ENCODE measurements around the gene RHOT2. TPM values are rescaled to one million over a fixed set of nuclear protein-coding genes. Genes with fewer than 3 reads are reported as not detected.
A peak's percentile ranks its signal among the peaks of the same experiment; 100 is the strongest.

Gene RHOT2
- total RNA-seq, 1 donor = 45.2 TPM

DNA sequence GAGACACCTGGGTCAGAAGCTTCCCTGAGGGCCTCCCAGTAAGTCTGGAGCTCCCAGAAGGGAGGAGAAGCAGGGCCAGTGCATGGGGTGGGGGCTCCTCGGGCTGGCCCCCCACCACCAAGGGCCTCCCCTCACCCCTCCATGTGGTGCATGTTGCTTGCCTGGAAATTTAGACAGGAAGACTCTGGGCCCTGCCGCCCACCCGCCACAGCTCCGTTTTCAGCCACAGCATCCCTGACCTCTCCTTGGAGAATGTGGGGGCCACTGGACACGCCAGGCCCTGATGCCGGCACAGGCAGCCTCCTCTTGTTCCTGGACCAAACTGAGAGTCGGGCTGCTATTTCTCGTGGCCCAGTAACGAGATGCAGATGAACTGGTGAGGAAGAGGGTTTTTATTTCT lies 29.1 kb upstream of the RHOT2 start:
- Histone ChIP-seq H3K4me1 (ENCODE audit: insufficient read depth, low read length) (peaks cover 48% of the 10 kb centered on the region), H3K27me3 (ENCODE audit: insufficient read depth, low read length) (no peaks in the 10 kb centered on the region), H3K9me3 (ENCODE audit: low read depth, low read length) (no peaks in the 10 kb centered on the region), H3K4me3 (ENCODE audit: low read length) (no peak overlapping the region)

DNA sequence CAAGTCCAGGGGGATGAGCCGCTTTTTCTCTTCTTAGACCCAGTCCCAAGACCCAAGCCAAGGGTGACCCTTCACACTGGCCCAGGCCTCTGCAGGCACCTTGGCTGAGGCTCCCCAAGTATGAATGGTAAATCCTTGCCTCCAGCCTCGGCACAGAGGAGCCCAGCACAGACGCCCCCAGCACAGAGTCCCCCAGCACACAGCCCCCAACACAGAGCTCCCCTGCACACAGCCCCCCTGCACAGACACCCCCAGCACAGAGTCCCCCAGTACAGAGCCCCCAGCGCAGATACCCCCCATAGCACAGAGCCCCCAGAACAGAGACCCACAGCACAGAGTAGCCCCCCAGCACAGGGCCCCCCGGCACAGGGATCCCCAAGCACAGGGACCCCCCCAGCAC lies 27.3 kb upstream of the RHOT2 start:
- no peak overlapping the region for H3K4me3 ChIP-seq (ENCODE audit: low read length)
- H3K27me3 ChIP-seq (ENCODE audit: insufficient read depth, low read length) = no peaks in the 10 kb centered on the region
- H3K4me1 ChIP-seq (ENCODE audit: insufficient read depth, low read length) = peaks cover 39% of the 10 kb centered on the region
- H3K9me3 ChIP-seq (ENCODE audit: low read depth, low read length) = no peaks in the 10 kb centered on the region

DNA sequence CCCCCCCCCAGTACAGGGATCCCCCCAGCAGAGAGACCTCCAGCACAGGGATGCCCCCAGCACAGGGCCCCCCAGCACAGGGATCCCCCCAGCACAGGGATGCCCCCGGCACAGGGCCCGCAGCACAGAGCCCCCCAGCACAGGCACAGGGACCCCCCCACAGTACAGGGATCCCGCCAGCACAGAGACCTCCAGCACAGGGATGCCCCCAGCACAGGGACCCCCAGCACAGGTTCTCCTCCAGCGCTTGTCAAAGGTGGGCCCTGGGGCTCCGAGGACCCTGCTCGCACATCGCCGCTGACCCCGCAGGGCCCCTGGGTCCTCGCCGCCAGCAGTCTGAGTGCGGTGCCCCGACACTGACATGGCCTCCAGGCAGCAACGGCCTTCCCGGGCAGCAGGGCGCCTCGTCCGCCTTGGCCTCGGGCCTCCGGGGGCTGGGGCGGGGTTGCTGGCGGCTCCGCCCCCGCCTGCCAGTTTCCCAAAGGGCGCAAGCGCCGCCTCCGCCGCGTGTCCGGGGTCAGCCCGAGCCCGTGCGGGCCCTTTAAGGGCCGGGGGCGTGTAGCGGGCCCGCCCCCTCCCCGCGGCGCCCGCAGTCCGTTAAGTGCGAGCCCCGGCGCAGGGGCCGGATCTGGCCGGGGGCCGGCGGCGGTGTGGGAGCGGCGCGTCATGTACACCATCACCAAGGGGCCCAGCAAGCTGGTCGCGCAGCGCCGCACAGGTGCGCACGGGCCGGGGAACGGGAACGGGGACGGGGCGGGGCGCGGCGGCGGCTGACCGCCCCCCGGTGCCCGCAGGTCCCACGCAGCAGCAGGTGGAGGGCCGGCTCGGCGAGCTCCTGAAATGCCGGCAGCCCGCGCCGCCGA lies 26.4 kb upstream of the RHOT2 start, which contains the start of gene MCRIP2:
Gene MCRIP2 (plus strand): TSS at position 503 of the 863 bp plus-strand sequence. CDS start 164 bp downstream, at position 667.
- Histone ChIP-seq H3K9me3 (ENCODE audit: low read depth, low read length) (no peaks in the 10 kb centered on the region), H3K4me3 (ENCODE audit: low read length) (peak within 1 kb of the TSS; percentile 52), H3K4me1 (ENCODE audit: insufficient read depth, low read length) (peaks cover 35% of the 10 kb centered on the region), H3K27me3 (ENCODE audit: insufficient read depth, low read length) (no peaks in the 10 kb centered on the region)

DNA sequence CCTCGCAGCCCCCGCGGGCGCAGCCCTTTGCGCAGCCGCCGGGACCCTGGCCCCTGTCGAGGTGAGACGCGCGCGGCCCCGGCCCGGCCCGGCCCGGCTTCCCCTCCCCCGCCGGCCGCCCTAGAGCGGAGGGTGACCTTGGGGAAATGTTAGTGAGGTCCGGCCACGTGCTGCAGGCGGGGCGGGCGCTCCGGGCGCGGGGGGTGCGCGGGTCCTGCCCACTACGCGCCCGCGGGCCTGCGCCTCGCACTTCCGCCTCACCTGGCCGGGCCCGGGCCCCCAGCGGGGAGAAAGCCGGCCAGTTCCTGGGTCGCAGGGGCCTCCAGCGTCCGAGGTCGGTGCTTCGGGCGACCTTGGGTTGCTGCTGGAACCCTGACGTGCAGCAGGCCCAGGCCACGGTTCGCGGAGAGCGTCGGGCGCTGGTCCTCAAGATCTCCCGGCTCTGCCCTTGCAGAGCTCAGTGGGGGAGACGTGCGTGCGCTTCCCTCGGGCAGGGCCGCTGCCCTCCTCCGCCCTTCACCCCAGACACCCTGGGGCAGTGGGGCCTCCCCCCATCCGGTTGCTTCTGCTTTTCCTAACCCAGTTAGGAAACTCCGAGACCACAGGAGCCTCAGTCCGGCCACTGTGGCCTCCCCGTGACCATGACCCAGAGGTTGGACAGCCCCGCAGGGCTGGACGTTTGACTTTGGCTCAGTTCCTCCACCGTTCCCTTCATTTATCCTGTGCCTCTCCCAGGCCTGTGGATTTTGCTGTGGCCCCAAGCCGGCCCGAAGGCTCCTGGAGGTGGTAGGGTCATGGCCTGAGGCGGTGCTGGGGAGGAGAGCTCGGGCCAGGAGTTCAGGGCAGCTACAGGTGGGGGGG lies 25.5 kb upstream of the RHOT2 start:
- H3K4me3 ChIP-seq (ENCODE audit: low read length) = peak overlapping the region; percentile 52
- peaks cover 32% of the 10 kb centered on the region for H3K4me1 ChIP-seq (ENCODE audit: insufficient read depth, low read length)
- H3K9me3 ChIP-seq (ENCODE audit: low read depth, low read length) = no peaks in the 10 kb centered on the region
- H3K27me3 ChIP-seq (ENCODE audit: insufficient read depth, low read length) = no peaks in the 10 kb centered on the region

DNA sequence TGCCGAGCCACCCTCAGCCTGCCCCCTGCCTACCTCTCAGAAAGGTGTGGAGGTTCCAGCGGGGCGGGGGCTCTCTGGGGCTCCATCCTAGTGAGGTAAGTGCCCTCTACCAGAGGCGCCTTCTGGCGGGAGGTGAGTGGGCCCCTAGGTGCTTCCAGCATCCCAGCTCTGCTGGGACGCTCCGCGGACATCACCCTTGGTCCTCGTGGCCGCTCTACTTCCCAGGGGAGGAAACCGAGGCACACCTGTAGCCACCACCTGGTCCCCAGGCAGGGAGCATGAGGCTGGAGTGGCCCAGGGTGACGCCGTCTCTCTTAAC lies 24.9 kb upstream of the RHOT2 start:
- Histone ChIP-seq H3K9me3 (ENCODE audit: low read depth, low read length) (no peaks in the 10 kb centered on the region), H3K4me1 (ENCODE audit: insufficient read depth, low read length) (peaks cover 29% of the 10 kb centered on the region), H3K4me3 (ENCODE audit: low read length) (no peak overlapping the region), H3K27me3 (ENCODE audit: insufficient read depth, low read length) (no peaks in the 10 kb centered on the region)

DNA sequence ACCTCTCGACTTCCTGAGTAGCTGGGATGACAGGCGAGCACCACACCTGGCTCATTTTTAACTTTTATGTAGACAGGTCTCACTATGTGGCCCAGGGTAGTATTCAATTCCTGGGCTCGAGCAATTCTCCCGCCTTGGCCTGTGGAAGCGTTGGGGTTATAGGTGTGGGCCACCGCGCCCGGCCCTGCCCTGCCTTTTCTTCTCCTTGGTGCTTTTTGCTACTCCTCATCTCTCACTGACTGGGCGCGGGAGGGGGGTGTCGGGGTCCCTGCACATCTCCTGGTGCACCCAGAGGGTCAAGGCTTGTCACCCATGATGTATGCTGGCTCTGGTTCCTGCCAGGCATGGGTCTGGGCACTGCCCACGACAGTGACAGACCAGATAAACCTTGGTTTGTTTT lies 23.4 kb upstream of the RHOT2 start:
- H3K4me1 ChIP-seq (ENCODE audit: insufficient read depth, low read length) = peaks cover 40% of the 10 kb centered on the region
- no peak overlapping the region for H3K4me3 ChIP-seq (ENCODE audit: low read length)
- H3K9me3 ChIP-seq (ENCODE audit: low read depth, low read length) = no peaks in the 10 kb centered on the region
- H3K27me3 ChIP-seq (ENCODE audit: insufficient read depth, low read length) = no peaks in the 10 kb centered on the region

DNA sequence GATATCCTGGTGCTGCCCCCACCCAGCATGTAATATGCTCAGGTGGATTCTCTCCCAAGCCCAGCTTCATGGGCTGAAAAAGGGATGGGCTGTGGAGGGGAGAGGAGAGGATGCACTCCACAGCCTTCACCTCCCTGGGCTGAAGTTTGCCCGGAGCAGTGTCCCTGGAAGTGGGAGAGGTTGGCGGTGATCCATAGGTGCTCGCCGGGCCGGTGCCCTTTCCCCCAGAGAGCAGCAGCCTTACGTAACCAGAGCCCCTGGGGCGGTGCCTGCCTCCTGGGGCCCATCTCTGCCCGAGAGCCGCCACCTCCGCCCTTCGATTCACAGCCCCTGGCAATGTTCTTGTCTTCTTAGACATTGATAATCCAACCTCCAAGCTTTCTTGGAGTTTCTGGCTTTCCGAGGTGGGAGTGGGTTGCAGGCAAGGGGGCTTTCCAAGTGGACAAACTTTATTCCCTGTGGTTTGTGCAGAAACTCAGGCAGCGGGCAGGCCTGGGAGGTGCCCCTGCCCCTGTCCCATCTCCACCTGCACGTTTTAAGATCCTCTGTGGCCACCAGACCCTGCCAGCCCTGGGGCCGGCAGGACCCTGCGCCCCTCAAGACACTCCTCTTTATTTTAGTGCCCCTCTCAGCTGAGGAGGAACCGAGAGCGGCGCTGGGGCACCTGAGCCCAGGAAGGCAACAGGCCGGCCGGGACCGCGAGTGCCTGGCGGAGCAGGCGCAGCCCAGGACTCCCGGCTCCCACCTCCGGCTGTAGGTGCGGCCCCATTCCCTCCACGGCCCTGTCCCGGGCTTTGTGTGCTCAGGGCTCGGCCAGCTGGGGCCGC lies 21.9 kb upstream of the RHOT2 start:
- peaks cover 42% of the 10 kb centered on the region for H3K4me1 ChIP-seq (ENCODE audit: insufficient read depth, low read length)
- H3K9me3 ChIP-seq (ENCODE audit: low read depth, low read length) = no peaks in the 10 kb centered on the region
- no peaks in the 10 kb centered on the region for H3K27me3 ChIP-seq (ENCODE audit: insufficient read depth, low read length)
- H3K4me3 ChIP-seq (ENCODE audit: low read length) = no peak overlapping the region

DNA sequence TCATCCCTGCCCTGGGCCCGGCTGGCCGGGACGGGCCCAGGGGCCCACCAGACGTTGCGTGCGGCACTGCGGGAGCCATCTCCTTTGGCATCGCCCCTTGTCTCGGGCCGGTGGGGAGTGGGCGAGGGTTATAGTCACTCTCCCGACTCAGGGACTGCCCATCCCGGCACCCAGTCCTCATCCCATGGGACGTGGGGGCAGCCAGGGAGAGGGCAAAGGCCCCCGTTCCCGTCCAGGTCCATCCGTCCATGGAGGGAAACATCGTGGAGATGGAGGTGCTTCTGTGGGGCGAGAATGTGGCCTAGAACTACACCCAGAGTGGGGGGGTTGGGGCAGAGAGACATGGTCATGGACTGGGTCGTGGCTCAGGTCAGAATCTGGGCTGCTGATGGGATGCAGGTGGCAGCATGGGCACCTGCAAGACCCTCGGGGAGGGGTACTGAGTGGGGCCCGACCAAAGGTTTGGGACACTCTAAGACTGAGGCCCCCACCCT lies 21.2 kb upstream of the RHOT2 start:
- no peak overlapping the region for H3K4me3 ChIP-seq (ENCODE audit: low read length)
- no peaks in the 10 kb centered on the region for H3K27me3 ChIP-seq (ENCODE audit: insufficient read depth, low read length)
- H3K4me1 ChIP-seq (ENCODE audit: insufficient read depth, low read length) = peaks cover 36% of the 10 kb centered on the region
- H3K9me3 ChIP-seq (ENCODE audit: low read depth, low read length) = no peaks in the 10 kb centered on the region

DNA sequence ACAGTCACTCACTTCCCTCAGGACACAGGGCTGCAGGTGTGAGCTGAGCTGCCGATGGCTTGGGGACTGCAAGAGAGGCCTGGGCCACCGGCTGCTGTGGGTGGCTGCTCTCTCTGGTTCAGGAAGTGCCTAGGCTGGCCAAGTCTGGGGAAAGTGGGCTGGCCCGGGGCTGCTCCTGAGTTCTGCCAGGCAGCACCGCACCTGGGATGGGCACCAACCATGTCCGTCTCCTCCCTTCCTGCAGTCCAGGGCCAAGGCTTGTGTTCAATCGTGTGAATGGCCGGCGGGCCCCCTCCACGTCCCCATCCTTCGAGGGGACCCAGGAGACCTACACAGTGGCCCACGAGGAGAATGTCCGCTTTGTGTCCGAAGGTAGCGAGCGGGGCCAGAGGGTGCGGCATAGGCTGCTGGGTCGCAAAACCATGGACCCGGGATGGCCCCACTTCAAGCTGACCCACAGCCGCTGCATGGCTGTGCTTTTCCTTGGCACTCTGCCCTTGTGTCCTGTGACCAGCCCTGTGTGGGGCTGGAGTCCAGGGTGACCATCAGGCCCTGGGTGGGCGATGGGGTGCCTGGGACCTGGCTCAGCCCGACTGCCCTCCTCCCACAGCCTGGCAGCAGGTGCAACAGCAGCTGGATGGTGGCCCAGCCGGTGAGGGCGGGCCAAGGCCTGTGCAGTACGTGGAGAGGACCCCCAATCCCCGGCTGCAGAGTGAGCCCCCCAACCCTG lies 20.6 kb upstream of the RHOT2 start:
- H3K4me3 ChIP-seq (ENCODE audit: low read length) = no peak overlapping the region
- no peaks in the 10 kb centered on the region for H3K27me3 ChIP-seq (ENCODE audit: insufficient read depth, low read length)
- H3K4me1 ChIP-seq (ENCODE audit: insufficient read depth, low read length) = peaks cover 35% of the 10 kb centered on the region
- H3K9me3 ChIP-seq (ENCODE audit: low read depth, low read length) = no peaks in the 10 kb centered on the region

DNA sequence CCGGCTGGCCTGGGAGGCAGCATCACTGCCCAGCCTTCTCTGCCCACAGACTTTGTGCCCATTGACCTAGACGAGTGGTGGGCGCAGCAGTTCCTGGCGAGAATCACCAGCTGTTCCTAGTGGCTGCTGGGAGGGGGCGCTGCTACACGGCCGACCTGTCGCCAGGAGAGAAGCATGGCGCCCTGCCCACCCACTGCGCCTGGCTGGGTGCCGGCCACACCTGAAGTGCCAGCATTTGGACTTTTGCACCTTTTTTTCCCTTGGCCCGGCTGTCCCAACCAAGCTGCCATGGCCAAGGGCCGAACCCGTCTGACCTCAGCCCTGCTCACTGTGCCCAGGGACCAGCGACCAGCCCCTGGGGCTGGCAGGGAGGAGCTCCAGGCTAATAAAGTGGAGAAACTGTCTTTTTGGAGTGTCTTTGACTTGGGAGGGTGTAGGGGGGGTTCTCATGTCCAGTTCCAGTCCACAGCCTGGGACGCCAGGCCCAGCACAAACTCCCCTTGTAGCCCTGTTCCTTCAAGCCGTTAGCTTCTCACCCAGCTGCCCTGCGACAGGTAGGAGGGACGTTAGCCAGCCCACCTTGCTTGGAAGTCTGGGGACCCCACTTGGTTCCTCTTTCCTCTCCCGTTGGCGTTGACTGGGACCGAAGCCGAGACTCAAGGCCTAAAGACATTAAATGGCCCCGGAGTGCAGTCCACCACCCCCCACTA lies 19.7 kb upstream of the RHOT2 start:
- Histone ChIP-seq H3K9me3 (ENCODE audit: low read depth, low read length) (no peaks in the 10 kb centered on the region), H3K4me1 (ENCODE audit: insufficient read depth, low read length) (peaks cover 26% of the 10 kb centered on the region), H3K27me3 (ENCODE audit: insufficient read depth, low read length) (no peaks in the 10 kb centered on the region), H3K4me3 (ENCODE audit: low read length) (peak overlapping the region; percentile 57)

DNA sequence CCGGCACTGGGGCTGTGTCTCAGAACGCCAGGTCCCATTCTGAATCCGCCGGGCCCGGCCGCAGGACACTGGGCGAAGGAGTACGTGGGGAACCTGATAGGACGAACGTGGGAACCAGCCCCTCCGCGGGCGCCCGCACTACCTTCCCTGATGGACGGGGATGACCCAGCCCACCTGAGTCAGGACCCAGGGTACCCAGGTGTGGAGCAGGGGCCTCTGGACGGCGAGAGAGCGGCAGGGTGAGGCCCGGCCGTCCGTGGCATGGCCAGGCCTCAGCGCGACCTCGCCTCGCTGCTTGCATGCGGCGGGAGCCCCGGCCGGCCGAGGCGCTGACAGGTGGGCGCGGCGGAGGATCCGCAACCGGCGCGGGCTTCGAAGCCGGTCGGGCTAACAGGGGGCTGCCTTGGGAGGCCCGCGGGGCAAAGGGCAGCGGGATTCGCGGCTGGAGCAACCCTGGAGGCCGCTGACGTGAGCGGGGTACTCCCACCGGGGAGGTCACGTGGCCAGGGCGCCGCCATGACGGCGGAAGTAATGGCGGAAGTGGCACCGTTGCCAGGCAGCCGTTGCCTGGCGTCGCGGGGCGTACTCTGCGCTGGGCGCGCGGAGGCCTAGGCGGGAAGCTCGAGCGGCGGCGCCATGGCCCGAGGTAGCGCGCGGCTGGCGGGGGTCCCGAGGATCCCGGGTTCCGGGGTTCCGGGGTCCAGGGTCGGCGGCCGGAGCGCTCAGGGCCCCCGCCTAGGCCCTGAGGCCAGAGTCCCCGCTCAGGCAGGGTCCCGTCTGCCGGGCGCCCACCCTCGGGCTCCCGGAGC lies 18.9 kb upstream of the RHOT2 start, which contains the start of gene WDR90:
Gene WDR90 (plus strand): TSS at position 585 of the 809 bp plus-strand sequence. CDS start 52 bp downstream, at position 637.
- peaks cover 19% of the 10 kb centered on the region for H3K4me1 ChIP-seq (ENCODE audit: insufficient read depth, low read length)
- H3K4me3 ChIP-seq (ENCODE audit: low read length) = peak within 1 kb of the TSS; percentile 57
- H3K27me3 ChIP-seq (ENCODE audit: insufficient read depth, low read length) = no peaks in the 10 kb centered on the region
- no peaks in the 10 kb centered on the region for H3K9me3 ChIP-seq (ENCODE audit: low read depth, low read length)

DNA sequence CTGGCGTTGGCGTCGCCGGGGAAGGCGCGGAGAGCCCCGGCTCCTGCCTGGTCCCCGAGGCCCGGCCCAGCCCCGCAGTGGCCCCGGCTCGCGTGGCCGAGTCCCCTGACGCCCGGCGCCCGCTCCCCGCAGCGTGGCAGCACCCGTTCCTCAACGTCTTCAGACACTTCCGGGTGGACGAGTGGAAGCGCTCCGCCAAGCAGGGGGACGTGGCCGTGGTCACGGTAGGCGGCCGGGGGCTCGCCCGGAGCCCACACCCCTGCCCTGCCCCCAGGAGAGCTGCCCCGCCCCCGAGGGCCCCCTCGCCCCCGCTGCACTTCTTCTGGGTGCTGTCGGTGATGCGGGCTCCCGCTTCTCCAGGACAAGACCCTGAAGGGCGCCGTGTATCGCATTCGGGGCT lies 18.3 kb upstream of the RHOT2 start:
- no peaks in the 10 kb centered on the region for H3K27me3 ChIP-seq (ENCODE audit: insufficient read depth, low read length)
- H3K4me1 ChIP-seq (ENCODE audit: insufficient read depth, low read length) = peaks cover 19% of the 10 kb centered on the region
- H3K9me3 ChIP-seq (ENCODE audit: low read depth, low read length) = no peaks in the 10 kb centered on the region
- H3K4me3 ChIP-seq (ENCODE audit: low read length) = peak overlapping the region; percentile 57

DNA sequence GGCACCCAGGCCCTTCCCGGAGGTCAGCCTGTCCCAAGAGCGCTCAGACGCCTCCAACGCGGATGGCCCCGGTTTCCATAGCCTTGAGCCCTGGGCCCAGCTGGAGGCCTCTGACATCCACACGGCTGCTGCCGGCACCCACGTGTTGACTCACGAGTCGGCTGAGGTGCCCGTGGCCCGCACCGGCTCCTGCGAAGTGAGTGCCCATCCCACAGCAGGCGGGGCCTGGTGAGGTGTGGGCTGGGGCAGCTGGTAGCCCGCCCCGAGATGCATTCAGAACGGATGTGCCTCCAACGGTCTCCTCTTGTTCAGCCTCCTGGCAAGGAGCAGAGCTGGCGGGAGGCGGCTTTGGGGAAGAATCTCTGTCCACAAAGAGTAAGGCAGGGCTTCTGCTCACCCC lies 16.1 kb upstream of the RHOT2 start:
- no peaks in the 10 kb centered on the region for H3K9me3 ChIP-seq (ENCODE audit: low read depth, low read length)
- H3K4me1 ChIP-seq (ENCODE audit: insufficient read depth, low read length) = peaks cover 19% of the 10 kb centered on the region
- H3K27me3 ChIP-seq (ENCODE audit: insufficient read depth, low read length) = no peaks in the 10 kb centered on the region
- no peak overlapping the region for H3K4me3 ChIP-seq (ENCODE audit: low read length)

Measured in mononuclear cell (primary cell).